HEK293 (cell line): ENCODE results near the gene SLC18A3.

Experiments
- BCL11A ChIP-seq: fragments of 450-650 bp; formaldehyde crosslinking; IDR thresholded peaks from 2 replicates; pipeline ENCODE4 v1.5.1; 2016; ENCODE audit warnings: low read depth, missing biosample characterization, missing genetic modification characterization
- SP2 ChIP-seq: fragments of 450-650 bp; formaldehyde crosslinking; IDR thresholded peaks from 2 replicates; pipeline ENCODE4 v1.5.1; 2016; ENCODE audit warnings: missing biosample characterization, missing genetic modification characterization
- ZBTB1 ChIP-seq: fragments of 450-650 bp; formaldehyde crosslinking; IDR thresholded peaks from 2 replicates; pipeline ENCODE4 v1.5.1; 2016; ENCODE audit warnings: missing biosample characterization, missing genetic modification characterization
- ZBTB8A ChIP-seq: fragments of 450-650 bp; formaldehyde crosslinking; IDR thresholded peaks from 2 replicates; pipeline ENCODE4 v1.5.1; 2016; ENCODE audit warnings: missing biosample characterization, missing genetic modification characterization
- ZNF214 ChIP-seq: fragments of 450-650 bp; formaldehyde crosslinking; IDR thresholded peaks from 2 replicates; pipeline ENCODE4 v1.5.1; 2017; ENCODE audit warnings: missing biosample characterization, mild to moderate bottlenecking, missing genetic modification characterization, borderline replicate concordance
- ZNF311 ChIP-seq: fragments of 450-650 bp; formaldehyde crosslinking; IDR thresholded peaks from 2 replicates; pipeline ENCODE4 v1.5.1; 2017; ENCODE audit warnings: missing biosample characterization, missing genetic modification characterization, borderline replicate concordance
- ZNF654 ChIP-seq: fragments of 450-650 bp; formaldehyde crosslinking; IDR thresholded peaks from 2 replicates; pipeline ENCODE4 v1.5.1; 2016; ENCODE audit warnings: low read depth, missing biosample characterization, missing genetic modification characterization
- TF ChIP-seq, protein P1 (sequence below): fragments of 450-650 bp; formaldehyde crosslinking; IDR thresholded peaks from 2 replicates; pipeline ENCODE4 v1.5.1; 2016; ENCODE audit warnings: missing biosample characterization, missing genetic modification characterization
- TF ChIP-seq, protein P2 (sequence below): fragments of 450-650 bp; formaldehyde crosslinking; IDR thresholded peaks from 2 replicates; pipeline ENCODE4 v1.5.1; 2016; ENCODE audit warnings: missing biosample characterization, missing genetic modification characterization

DNA sequence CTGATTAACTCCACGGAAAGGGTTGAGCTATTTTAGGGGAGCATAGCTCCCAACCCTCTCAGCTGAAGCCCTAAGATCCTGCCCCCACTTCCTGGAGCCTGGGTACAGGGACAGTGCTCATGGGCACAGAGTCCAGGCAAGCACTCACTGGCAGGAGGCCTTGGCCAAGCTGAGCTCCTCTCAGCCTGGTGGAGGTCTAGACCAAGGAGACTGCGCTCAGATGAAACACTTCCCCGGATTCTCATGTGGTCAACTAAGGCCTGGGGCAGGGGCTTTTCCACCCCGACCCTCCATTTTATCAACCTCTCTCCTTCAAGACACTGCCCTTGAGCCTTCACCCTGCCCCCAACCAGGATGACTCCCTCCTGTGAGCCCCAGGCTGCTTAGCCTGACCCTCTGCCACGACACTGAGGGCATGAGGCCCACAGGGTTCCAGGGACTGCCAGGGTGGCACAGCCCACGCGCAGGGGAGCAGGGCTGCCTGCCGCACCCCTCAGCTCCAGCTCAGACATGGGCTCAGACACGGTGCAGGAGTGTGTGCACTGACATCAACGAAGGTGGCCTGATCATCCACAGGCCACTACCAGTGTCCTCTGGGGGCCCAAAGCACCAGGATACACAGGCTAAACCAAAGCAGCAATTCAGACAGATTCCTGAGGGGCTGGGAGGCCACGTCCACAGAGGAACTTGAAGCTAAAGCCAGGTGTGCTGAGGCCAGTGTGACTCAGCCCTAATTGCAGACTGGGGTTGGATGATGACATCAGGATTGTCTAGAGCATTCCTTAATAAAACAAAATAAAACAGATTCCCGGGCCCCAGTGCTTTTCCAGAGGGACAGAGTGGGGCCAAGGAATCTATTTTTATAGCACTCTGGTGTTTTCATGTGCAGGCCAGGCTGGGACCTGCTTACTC, 22.6 kb downstream of the SLC18A3 start:
- no peak for TF ChIP-seq ZNF214 (tag by site-specific recombination)
- TF ChIP-seq ZNF311 (tag by site-specific recombination) = no peak
- TF ChIP-seq SP2 (tag by site-specific recombination) = no peak
- TF ChIP-seq, protein P1, sequence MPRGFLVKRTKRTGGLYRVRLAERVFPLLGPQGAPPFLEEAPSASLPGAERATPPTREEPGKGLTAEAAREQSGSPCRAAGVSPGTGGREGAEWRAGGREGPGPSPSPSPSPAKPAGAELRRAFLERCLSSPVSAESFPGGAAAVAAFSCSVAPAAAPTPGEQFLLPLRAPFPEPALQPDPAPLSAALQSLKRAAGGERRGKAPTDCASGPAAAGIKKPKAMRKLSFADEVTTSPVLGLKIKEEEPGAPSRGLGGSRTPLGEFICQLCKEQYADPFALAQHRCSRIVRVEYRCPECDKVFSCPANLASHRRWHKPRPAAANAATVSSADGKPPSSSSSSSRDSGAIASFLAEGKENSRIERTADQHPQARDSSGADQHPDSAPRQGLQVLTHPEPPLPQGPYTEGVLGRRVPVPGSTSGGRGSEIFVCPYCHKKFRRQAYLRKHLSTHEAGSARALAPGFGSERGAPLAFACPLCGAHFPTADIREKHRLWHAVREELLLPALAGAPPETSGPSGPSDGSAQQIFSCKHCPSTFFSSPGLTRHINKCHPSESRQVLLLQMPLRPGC (tag by site-specific recombination) = no peak
- TF ChIP-seq, protein P2, sequence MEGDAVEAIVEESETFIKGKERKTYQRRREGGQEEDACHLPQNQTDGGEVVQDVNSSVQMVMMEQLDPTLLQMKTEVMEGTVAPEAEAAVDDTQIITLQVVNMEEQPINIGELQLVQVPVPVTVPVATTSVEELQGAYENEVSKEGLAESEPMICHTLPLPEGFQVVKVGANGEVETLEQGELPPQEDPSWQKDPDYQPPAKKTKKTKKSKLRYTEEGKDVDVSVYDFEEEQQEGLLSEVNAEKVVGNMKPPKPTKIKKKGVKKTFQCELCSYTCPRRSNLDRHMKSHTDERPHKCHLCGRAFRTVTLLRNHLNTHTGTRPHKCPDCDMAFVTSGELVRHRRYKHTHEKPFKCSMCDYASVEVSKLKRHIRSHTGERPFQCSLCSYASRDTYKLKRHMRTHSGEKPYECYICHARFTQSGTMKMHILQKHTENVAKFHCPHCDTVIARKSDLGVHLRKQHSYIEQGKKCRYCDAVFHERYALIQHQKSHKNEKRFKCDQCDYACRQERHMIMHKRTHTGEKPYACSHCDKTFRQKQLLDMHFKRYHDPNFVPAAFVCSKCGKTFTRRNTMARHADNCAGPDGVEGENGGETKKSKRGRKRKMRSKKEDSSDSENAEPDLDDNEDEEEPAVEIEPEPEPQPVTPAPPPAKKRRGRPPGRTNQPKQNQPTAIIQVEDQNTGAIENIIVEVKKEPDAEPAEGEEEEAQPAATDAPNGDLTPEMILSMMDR (tag by site-specific recombination) = no peak
- TF ChIP-seq ZBTB8A (tag by site-specific recombination) = no peak
- TF ChIP-seq BCL11A (tag by site-specific recombination) = no peak
- no peak for TF ChIP-seq ZBTB1 (tag by site-specific recombination)
- no peak for TF ChIP-seq ZNF654
